Activated CD8-positive, alpha-beta memory T cell treated with anti-CD3 and anti-CD28 coated beads for 4 hours (primary cell): ENCODE results near the gene DLG2.

Experiments used
- DNase-seq, 2 donors: peaks; one replicate each; pipeline ENCODE4 v3.0.0-alpha.2; 2020; ENCODE audit warnings: low read depth in 2 of 2

DLG2 gene

GRCh38 chr11:84214557-84214956, 1412.6 kb downstream of the DLG2 start:
- no peak for DNase-seq

- DNase-seq: no peak
These were observed 1414.4 kb downstream of the DLG2 start for GRCh38 chr11:84212468-84213390.

DNA sequence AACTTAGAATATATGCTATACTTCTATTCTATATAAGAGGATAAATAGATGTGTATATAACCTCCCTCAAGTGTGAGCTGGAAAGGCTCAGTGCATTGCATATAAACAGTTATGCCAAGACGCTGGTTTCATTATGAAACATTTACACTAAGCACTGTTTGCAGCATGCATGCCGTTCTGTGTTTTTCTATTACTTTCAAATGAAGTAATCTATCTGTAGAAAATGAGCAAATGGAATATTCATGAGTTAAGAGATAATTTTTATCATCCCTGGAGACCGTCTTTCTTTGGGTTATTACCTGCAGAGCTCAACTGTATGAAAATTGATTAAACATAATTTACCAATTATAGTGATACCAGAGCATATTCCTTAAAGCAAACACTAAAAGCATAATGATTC, 1415.2 kb downstream of the DLG2 start:
- DNase-seq: no peak

DNA sequence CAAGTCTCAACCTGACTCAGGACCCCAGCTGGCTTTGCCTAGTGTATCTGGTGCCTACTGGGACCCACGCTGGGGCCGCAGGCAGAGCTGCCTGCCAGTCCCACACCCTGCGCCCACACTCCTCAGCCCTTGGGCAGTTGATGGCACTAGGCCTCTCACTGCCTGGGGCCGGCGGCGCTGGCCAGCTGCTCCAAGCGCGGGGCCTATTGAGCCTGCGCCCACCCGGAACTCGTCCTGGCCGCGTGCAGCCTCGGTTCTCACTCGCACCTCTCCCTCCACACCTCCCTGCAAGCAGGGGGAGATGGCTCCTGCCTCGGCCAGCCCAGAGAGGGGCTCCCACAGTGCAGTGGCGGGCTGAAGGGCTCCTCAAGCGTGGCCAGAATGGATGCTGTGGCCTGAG, 1432.4 kb downstream of the DLG2 start:
- no peak for DNase-seq

GRCh38 chr11:84193706-84194105, 1433.4 kb downstream of the DLG2 start:
- no peak for DNase-seq

- DNase-seq: no peak
These were observed 1438.6 kb downstream of the DLG2 start for GRCh38 chr11:84188521-84188920.

- no peak for DNase-seq
These were observed 1454.1 kb downstream of the DLG2 start for GRCh38 chr11:84173078-84173477.

DNA sequence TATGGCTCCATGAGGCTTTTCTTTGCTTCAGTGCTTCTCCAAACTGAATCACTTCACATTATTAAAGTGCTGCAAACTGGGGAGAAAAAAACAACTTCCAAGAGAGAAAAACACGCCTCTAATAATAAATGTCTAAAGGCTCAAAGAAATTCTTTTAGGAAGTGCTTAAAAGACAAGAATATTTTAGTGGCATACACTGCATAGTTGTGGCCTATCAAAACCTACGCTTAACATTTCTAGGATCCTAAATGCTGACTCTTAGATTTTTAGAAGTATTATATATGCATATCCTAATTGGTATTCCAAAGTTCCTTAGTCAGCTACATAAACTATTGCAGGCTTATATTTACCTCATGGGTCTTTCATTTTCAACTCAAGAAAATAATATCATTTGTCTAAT, 1462.0 kb downstream of the DLG2 start:
- DNase-seq: no peak

DNA sequence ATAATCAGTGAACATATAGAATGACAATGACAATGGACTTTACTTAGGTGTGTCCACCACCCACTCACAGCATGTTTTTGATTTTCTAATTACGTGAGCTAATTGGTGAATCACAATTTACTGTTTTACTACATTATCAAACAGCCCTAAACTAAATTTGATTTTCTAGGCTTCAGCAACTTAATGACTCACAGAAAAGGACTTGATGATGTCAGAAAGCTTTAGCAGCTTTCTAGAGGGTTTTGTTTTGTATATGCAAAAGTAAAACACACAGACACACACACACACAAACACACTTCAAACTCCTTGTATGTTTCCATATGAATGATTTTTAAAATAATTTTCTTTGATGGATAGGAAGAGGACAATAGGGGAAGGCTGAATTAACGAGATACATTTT, 1462.4 kb downstream of the DLG2 start:
- DNase-seq: no peak

GRCh38 chr11:84163116-84163515, 1464.0 kb downstream of the DLG2 start:
- no peak for DNase-seq

DNA sequence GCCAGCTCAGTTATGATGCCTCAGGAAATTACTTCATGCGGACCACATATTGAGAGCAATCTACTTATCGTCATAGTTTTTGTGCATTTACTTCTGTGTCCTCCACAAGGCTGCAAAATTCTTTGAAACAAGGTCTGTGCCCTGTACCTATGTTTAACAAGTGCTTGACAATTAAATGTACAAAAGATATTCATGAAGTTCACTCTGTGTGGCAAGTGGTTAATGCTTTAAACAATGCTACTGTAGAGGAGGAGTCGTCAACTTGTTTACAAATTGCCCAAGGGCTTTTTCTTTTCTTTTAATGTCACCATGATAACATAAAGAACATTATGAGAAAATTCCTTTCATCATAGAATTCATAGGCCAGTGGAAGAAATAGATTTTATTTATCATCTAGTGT, 1469.5 kb downstream of the DLG2 start:
- no peak for DNase-seq

DNA sequence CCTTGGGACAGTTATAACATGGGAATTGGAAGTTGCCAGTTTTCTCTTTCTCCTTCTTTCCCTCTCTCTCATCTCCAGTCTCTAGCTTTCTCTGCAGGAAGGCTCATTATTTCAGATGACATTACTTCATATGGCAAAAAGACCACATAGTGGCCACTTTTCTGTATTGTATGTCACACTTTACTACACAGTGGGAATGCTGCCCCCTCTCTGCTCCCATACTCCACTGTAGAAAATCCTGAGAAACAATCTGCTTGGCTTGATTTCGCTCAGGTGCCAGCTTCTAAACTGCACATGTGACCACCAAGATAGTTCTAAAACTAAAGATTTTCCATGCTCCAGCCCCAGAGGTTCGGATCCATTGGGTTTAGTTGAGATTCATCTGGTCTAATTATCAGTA, 1480.3 kb downstream of the DLG2 start:
- DNase-seq: no peak

DNA sequence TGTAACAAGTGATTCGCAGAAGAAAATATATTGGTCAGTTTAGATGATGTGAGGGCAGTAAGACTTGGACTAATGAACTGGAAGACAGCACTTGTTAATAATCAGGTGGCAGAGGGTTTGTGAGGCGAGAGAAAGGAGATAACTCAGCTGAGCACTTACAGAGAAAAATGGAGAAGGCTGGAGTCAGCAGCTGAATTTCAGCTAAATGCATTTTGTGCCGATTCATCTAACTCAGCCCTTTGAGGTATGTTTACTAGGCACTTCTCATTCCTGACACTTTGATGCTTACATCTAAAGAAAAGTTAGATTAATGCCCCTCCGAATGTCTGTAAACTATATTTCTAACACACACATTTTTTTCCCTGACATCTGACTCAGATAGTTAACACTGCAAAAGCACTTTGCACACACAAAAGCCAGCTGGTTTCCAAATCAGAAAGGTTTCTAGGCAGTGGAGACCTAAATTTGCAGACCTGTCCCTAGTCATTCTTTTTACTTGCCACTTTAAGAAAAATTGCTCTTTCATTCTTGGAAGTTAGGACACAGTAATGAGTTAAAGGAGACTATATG, 1481.4 kb downstream of the DLG2 start:
- DNase-seq: no peak

GRCh38 chr11:84144531-84144930, 1482.6 kb downstream of the DLG2 start:
- no peak for DNase-seq

DNA sequence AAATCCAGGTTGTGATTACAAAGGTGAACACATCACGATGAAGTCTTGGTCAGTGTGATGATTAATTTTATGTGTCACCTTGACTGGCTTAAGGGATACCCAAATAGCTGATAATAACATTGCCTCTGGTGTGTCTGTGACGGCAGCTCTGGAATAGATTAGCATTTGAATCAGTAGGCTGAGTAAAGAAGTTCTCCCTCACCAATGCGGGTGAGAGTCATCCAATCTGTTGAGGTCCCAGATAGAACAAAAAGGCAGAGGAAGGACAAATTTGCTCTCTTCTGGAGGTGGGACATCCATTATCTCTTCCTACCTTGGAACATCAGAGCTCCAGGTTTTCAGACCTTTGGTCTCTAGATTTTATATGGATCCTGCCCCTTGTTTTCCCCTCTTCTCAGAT, 1484.7 kb downstream of the DLG2 start:
- DNase-seq: no peak

DNA sequence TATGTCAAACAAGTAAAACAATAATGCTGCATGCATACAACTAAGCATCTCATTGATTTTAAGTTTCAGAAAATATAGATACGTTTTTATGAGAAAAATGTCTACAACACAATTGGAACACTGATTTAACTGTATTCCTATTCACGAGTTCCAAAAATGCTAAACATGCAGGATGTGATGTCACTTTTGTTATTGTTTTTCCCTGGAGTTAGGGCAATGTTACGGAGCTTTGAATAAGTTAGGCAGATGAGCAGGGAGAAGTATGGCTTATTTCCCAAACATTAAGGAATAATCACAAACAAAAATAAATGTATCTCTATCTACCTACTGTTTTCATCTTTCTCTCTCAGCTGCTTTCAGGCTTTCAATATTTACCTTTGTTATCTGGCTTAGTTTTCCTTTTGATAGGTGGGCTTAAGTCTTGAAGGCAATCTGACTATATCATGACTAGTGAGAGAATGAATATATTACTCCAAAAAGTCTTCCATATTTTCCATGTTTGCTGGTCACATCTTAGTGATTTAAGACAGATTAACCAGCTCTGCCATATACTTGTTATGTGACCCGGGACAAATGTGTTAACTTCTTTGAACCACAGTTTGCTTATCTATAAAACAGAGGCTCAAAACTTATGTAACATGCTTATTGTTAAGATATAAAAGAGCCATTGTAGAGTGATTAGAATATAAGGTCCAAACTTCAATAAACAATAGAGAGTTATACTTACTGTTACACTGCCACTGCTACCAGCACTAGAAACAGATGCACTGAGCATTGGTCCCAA, 1486.6 kb downstream of the DLG2 start:
- no peak for DNase-seq

- no peak for DNase-seq
These were observed 1489.2 kb downstream of the DLG2 start for GRCh38 chr11:84137960-84138359.

DNA sequence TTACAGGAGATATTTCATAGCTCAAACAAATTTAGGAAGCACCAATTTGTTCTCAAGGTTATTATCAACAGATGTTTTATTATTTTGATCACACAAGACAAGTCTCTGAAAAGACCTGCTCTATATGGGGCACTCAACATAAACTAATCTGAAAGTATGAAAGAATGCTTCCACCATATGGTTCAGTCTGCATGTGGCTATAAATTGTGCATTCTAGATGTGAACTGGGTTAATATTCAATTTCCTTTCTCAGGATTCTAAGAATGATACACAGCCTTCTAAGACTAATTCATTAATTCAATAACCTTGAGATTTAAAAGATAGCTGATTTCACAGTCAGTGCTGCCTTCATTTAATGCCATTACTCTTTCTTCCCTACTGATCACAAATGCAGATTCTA, 1489.6 kb downstream of the DLG2 start:
- DNase-seq: no peak

DNA sequence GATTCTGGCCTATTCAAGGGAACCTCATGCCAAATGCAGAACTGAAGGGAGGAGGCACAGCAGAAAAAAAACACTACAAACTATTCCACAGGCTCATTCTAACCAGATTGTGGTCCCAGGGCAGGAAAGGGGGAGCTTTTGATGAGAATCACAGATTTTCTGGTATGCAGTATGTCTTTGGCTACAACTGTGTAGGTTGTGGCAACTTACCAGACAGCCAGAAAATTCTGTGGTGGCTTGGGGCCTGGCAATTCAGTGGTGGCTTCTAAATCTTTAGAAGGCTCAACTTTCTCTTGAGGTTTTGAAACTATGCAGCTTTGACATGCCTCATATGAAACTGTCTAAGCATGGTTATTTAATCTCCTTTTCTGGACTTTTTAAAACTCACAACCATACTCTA, 1490.2 kb downstream of the DLG2 start:
- DNase-seq: no peak

GRCh38 chr11:84130646-84131427, 1496.3 kb downstream of the DLG2 start:
- no peak for DNase-seq

DNA sequence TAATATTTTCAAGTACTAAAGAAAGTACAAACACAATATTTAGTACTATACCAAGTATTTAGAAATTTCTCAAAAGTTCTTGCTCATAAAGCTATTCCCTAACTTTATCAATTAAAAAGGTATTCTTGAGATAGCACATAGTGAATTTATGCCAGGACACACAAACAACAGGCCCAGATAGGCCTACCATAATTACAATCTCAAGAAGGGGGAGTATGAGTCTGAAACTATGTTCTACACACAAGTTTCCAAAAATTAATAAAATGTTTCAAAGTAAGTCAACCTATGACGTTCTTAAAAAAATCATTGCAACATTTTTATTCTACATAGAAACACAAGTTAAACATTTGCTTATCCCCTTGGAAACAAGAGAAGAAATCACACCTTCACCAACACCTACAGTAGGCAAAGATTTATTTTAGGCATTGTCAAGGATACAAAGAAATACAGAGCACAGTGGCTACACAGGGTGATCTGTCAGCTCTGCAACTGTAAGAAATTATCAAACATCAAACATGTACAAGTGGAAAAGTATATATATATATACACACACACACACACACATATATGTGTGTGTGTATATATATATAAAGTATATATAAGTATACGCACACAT, 1497.1 kb downstream of the DLG2 start:
- no peak for DNase-seq
